ENCODE data around the gene RPLP2.

The RPLP2 gene

DNA sequence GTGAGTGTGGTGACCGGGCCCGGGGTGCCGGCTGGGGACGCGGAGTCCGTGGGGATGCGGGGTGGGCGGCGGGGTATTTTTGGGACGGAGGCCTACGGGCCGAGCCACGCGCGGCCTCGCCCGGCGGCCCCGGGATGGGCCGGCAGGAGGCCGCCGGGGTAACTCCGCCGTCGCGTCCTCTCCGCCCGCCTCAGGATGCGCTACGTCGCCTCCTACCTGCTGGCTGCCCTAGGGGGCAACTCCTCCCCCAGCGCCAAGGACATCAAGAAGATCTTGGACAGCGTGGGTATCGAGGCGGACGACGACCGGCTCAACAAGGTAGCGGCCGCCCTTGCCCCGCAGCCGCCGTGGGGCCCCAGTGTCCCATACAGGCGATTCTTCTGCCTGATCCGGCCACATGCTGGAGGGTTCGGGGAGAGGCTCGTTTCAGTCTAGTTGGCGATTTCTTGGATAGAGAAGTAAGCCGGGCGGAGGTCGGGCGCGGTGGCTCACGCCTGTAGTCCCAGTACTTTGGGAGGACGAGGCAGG is 337 bp downstream of the RPLP2 start:
- DNase-seq, result no peak

DNA sequence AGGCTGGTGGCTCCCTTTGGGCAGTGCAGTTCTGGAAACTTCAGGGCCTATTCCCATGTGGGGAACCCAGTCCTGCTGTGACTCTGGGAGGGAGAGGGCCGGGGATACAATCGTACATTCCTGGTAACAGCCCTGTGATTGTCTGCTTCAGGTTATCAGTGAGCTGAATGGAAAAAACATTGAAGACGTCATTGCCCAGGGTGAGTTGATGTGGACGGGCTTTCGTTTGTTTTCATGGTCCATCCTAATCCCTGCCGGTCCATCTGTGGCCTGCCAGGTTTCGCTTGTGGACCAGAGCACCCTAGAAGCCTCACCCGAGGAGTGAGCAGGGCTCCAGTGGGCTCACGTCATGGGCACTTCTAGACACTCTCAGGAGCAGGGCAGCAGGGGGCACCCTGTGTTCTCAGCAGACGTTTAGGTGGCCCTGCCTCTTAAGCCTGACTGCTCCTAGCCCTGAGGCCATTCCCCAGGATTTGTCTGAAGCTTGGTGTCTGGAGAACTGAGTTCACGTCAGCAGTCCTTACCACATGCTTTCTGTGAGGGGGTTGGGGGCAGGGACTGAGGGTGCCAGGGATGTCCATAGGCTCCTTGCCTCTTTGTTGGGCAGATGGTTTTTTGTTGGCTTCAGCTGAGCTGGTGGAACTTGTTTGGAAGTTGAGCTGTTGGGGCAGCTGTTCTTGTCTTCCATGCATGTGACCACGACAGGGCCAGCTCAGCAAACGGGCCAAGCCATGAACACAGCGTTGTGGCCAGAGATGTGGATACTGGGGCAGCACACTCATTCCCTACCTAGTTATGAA is 1.9 kb downstream of the RPLP2 start:
- DNase-seq, result no peak

DNA sequence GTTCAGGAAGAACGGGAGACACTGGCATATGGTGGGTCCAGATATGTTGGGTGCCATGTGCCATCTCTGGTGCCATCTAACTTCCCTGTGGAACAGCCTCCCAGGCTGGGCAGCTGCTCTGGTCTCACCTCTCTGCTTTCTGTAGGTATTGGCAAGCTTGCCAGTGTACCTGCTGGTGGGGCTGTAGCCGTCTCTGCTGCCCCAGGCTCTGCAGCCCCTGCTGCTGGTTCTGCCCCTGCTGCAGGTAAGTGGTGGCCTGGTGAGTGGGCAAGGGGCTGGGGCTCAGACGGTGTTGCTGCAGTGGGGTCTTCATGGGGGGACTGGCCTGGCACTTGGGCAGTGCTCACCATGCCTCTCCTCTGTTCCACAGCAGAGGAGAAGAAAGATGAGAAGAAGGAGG is 2.6 kb downstream of the RPLP2 start:
- DNase-seq, result no peak

DNA sequence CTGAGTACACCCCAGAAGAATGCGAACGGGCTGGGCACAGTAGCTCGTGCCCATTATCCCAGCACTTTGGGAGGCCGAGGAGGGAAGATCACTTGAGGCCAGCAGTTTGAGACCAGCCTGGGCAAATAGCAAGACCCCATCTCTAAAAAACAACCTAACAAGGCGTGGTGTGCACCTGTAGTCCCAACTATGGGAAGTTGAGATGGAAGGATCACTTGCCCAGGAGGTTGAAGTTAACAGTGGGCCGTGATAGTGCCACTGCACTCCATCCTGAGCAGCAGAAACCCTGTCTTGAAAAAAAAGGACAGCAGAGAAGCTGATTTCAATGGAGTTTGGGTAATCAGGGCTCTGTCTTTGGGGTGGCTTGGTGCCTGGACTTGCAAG is 3.3 kb downstream of the RPLP2 start:
- DNase-seq, result no peak

DNA sequence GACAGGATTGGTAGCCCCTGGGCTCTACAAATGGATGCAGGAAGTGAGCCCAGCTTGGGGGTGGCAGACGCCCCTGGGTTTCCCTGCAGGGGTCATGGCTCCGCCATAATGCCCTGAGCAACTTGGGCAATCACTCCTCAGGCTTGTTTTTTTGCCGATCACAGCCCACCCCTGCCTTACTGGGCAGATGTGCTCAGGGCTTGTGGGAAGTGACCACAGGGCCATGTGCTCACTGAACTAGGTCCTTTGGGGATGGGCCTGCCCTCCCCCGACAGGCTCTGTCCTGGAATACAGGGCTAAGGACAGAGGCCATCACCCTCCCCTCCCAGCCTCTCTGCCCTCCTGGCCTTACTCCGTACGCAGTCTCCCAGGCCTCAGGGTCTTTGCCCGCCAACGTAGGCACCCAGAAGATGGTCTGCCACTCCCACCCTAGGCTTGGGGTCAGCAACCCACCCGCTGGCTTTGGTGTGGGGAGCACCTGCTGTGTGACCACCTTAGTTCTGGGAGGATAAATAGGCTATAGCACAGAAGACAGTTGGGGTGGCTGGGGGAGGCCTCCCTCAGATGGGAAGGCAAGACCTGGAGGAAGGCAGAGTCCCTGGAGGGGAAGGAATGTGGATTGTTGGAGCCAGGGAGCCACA is 3.8 kb downstream of the RPLP2 start:
- no peak for DNase-seq

DNA sequence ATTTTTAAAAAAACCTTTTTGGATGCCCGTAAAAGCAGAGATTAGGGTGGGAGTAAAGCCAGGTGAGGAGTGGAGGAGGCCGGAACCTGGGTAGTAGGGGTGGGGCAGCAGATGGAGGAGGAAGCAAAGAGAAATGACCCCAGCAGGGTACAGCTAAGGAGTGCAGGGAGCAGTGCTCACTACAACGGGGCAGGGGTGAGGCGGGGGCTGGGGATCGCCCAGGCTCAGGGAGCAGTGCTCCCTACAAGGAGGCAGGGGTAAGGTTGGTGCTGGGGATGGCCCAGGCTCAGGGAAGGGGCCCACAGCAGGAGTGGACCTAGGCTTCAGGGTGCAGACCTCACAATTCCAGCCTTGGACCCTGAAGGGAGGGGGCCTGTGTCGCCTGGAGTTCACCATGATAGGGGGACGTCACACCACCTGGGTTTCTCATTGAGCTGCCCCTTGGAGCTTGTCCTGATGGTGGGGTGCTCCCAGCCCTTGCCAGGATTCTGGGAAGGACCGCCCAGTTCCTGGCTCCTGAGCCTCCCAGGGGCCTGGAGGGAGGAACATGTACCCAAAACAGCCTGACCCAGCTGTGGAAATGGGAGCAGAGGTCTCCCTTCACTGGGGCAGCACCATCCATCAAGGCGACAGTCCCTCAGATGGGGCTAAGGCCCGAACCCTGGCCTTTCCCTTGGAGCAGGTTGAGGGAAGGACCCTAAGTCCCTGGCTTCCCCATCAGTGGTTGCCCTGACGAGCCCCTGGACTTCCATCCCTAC is 6.1 kb downstream of the RPLP2 start:
- DNase-seq, result no peak

DNA sequence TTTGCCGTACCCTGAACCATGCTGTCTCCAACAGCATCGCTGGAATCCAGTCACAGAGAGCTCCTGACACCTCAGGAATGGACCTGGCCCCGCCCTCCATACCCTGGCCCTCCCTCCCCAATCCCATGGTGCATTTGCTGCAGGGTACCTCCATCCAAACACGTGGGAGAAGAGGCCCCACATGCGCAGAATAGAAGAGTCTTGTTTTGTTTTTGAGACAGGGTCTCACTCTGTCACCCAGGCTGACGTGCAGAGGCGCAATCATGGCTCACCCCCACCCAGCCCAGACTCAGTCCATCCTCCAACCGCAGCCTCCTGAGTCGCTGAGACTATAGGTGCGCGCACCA is 6.6 kb downstream of the RPLP2 start:
- DNase-seq, result no peak

DNA sequence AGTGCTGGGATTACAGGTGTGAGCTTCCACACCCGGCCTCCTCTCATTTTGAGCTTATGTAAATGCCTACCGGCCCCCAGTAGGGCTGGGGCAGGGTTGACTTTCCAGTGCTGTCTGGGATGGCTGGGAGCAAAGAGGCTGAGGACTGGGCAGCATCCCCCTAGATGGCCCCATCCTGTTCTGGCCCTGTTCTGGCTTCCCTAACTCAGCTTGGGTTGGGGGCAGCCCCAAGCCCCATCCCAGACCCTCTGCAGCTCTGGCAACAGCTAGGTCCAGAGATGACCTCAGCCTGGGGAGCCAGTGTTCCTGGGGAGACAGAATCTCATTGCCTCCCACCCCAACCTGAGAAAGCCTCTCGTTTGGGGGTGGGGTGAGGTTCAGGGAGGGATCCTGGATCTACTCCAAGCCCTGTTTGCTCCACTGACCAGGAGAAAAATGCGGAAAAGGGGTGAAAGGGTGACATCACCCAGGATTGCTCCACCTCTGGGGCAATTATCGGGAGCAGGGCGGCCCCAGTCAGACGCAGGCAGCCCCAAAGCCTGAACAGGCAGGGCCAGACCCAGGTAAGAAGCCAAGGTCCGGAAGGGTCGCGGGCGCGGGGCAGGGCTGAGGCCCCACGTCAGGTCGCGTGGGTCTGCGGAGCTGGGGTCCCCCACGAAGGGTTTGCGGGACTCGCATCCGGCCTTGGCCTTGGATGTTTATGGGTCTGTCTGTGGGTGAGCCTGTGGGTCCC is 8.8 kb downstream of the RPLP2 start, which contains the start of gene PNPLA2:
Gene PNPLA2, plus strand, starts transcription at position 519 of the 733 bp plus-strand sequence. CDS start 805 bp downstream, outside the sequence.
- DNase-seq, result no peak

DNA sequence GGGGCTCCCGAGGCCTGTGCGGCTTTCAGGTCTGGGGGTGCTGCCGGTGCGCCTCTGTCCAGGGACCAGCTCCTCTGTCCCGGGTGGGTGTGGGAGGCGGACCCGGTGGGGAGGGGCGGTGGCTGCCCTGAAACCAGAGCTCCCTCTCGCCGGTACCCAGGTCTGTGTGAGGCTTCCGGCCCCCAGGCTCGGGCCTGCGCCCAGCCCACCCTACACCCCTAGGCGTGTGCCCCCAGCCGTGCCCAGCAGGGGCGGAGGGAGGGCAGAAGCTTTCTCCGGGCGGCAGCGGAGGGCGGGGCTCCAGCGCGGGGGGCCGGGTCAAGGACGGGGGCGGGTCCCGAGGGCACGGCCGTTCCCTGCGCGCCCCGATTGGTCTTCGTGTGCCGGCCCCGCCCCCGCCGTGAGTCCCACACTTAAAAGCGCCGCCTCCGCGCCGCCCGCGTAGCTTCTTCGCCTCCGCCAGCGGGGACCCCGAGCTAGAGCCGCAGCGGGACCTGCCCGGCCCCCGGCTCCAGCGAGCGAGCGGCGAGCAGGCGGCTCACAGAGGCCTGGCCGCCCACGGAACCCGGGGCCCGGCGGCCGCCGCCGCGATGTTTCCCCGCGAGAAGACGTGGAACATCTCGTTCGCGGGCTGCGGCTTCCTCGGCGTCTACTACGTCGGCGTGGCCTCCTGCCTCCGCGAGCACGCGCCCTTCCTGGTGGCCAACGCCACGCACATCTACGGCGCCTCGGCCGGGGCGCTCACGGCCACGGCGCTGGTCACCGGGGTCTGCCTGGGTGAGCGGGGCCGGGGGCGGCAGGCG is 9.6 kb downstream of the RPLP2 start:
- peak; percentile 25 for DNase-seq

DNA sequence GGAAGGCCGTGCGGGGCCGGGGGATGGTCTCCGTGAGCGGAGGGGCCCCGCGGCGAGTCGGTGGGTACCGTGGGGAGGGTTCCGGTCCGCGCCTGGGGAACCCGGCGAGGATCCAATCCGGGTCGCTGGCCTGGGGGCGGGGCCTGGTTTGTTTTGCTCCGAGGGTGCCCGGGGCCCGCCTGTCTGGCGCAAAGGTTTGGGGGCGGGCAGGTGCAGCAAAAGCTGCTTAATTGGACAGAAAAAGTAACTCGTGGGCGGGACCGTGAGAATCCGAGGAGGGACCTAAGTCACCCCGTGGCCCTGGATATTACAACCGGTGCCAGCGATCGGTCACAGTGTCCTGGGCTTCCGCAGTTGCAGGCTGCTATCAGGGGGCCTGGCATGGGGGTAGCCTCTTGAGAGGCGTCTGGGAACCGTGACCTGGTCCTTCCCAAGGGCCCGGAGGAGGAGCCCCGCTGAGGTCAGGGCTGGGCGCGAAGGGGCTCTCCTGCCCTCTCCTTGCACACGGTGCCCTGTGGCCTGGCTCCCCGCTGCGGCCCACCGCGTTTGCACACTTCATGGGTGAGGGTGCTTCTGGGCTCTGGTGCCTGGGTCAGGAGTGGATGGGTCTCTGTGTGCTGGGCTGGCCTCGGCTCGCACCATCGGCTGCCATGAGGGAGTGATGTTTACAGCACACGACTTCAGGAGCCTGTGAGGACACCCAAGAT is 10.3 kb downstream of the RPLP2 start:
- DNase-seq, result no peak

DNA sequence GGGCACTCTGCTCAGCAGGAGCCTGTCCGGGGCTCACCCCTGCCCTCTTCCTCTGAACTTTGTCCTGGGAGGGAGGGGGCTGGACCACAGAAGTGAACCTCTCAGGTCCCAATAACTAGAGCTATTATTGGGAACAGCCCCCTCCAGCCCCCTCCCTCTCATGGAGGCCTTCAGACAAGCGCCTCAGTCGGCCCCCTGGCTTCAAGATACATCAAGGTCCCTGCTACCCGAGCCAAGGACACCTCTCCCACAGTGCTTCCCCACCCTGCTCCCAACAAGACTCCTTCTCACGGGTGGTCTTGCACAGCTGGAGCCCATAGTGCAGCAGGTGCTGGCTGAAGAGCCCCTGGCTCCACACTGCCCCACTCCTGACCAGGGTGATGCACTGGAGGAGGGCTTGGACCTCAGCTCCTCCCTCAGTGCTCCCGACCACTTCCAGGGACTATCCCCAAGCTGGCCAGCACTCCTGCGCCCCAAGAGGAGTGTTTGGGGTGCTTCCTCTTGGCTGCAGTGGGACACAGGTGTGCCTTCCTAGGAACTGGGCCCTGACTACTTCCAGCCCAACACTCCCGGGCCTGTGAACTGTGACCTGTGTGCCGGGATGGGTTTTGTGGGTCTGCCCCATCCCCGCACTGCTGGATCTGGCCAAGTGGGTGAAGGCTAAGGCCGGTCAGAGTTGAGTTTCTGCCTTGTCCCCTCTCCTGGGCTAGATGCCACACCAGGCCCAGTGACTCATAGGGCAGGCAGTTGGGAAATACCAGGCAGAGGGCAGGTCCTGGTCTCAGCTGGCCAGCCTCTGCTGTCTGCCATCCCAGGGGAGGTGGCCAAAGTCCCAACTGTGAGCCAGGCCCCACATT is 11.1 kb downstream of the RPLP2 start:
- DNase-seq, result no peak

DNA sequence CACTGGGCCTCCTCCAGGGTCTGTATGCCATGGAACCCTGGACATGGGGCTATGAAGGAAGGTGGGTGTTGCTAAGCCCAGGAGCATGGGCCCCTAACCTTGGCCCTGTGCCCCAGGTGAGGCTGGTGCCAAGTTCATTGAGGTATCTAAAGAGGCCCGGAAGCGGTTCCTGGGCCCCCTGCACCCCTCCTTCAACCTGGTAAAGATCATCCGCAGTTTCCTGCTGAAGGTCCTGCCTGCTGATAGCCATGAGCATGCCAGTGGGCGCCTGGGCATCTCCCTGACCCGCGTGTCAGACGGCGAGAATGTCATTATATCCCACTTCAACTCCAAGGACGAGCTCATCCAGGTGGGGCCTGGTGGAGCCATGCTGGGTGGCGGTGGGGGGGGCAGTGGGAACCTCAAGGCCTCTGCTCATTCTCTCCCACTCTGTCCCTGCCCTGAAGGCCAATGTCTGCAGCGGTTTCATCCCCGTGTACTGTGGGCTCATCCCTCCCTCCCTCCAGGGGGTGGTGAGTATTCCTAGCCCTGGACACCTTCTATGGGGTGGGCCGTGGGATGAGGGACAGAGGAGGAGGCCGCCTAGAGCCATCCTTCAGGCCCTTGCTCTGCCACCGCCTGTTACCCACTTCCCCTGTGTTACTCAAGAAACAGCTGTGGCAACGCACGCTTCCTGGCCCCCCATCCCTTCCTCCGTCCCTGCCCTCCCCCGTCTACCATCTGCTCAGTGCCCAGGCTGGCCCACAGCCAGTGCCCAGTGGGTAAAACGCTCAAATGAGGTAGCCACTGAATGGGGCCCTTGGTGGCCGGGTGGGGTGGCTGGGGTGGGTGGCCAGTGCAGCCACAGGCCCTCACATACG is 12.0 kb downstream of the RPLP2 start:
- no peak for DNase-seq

DNA sequence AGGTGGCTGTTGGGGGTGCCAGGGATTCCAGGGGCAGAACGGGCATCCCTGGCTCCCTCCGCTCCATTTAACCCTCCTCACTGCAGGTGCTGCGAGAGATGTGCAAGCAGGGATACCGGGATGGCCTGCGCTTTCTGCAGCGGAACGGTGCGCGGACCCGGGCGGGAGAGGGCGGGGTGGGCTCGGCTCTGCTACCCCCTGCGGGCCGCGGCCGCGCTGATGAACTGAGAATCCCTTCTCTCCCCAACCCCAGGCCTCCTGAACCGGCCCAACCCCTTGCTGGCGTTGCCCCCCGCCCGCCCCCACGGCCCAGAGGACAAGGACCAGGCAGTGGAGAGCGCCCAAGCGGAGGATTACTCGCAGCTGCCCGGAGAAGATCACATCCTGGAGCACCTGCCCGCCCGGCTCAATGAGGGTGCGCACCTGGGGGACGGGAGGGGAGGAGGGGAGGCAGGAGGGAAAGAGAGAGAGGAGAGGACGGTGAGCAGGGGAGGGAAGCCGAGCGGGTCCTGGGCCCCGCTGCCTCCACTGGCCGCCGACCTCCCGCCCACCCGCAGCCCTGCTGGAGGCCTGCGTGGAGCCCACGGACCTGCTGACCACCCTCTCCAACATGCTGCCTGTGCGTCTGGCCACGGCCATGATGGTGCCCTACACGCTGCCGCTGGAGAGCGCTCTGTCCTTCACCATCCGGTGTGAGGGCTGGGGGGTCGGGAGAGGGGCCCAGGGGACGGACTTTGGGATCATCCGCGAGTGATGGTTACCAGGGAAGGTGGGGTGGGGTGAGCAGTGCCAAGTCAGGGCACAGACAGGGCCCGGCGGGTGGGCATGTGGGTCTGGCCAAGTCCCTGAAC is 13.9 kb downstream of the RPLP2 start:
- no peak for DNase-seq

DNA sequence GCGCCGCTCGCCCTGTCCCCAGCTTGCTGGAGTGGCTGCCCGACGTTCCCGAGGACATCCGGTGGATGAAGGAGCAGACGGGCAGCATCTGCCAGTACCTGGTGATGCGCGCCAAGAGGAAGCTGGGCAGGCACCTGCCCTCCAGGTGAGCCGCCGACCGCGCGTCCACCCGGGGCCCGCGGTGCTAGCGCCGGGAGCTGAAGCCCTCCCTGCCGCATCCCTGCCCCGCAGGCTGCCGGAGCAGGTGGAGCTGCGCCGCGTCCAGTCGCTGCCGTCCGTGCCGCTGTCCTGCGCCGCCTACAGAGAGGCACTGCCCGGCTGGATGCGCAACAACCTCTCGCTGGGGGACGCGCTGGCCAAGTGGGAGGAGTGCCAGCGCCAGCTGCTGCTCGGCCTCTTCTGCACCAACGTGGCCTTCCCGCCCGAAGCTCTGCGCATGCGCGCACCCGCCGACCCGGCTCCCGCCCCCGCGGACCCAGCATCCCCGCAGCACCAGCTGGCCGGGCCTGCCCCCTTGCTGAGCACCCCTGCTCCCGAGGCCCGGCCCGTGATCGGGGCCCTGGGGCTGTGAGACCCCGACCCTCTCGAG is 14.6 kb downstream of the RPLP2 start:
- DNase-seq, result no peak

DNA sequence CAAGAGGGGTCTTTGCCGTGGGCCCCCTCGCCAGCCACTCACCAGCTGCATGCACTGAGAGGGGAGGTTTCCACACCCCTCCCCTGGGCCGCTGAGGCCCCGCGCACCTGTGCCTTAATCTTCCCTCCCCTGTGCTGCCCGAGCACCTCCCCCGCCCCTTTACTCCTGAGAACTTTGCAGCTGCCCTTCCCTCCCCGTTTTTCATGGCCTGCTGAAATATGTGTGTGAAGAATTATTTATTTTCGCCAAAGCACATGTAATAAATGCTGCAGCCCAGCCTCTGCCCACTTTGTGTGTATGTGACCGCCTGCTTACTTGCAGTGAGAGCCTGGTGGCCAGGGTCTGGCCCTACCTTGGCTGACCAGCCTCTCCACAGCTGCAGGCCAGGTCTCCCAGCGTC is 15.2 kb downstream of the RPLP2 start:
- no peak for DNase-seq

DNA sequence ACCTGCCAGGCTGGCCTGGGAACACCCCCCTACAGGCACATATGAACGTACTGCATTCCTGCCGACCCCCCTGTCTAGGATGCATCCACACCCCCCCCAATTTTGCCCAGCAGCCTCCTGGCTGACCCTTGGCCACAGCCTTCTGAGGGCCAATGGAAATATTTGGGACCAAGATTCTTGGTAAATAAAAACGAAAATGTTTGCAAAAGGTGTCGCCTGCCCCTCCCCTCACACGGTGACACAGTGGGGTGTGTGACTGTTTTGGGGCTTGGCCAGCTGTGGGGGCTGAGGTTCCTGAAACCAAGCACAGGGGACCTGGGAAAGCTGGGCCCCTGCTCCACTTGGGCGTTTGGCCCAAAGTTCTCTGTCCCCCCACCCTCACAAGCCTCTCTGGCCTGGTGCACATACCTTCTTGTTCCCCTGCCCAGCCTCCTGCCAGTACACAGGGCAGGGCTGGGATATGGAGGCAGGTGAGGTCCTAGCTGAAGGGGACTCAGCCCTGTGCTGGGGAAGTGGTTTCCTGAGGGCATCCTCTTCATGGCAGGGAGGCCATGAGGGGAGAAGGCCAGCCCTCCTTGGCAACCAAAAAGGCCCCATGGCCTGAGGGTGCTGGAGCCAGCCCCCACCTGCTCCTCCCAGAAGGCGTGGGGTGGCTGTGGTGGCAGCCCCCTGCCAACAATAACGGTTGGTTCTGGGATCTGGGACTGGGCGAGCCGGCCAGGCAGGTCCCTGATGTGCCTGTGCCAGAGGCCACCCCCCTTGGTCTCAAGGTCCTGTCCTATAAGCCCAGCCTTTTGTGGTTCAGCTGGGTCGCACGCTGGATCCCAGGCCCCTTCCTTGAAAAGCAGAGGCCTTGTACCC is 15.8 kb downstream of the RPLP2 start:
- DNase-seq, result no peak

DNA sequence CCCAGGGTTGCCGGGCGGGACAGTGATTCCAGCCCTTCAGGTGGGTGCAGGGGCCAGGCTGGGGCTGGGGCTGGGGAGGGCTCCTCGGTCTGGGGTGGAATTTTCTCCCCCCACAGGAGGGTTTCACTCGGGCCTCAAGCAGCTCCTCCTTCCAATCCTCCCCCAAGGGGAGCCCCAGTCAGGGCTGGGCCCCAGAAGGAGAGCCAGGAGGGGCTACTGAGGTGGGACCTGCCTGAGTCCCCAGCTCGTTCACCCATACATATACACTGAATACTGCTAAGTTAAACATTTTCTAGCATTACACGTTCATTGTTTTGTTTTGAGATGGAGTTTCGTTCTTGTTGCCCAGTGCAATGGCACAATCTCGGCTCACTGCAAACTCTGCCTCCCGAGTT is 16.5 kb downstream of the RPLP2 start:
- DNase-seq, result no peak

Data from NCI-H1436 treated with DMSO at 0.1 percent for 48 hours (cell line).